ENCODE data around the gene PCSK6.
"Not testable (repeated sequence)": the region's sequence is repeated elsewhere in the genome, so short reads cannot be mapped to it uniquely, and the experiment has no call there.

PCSK6 gene

DNA sequence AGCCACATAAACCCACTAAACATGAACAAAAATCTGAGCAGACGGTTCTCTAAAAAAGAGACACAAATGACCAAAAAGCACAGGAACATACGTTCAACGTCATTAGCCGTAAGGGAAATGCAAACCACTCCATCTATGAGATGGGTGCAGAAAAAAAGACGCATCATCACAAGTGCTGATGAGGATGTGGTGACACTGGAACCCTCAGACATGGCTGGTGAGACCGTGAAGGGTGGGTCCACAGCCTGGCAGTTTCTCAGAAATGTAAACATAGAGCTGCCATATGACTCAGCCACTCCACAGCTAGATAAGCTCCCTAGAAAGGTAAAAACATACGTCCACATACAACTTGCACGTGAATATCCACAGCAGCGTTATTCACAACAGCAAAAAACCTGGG is 23.3 kb downstream of the PCSK6 start:
- no peak for DNase-seq (ENCODE audit: low spot score)
- TF ChIP-seq, protein P1, sequence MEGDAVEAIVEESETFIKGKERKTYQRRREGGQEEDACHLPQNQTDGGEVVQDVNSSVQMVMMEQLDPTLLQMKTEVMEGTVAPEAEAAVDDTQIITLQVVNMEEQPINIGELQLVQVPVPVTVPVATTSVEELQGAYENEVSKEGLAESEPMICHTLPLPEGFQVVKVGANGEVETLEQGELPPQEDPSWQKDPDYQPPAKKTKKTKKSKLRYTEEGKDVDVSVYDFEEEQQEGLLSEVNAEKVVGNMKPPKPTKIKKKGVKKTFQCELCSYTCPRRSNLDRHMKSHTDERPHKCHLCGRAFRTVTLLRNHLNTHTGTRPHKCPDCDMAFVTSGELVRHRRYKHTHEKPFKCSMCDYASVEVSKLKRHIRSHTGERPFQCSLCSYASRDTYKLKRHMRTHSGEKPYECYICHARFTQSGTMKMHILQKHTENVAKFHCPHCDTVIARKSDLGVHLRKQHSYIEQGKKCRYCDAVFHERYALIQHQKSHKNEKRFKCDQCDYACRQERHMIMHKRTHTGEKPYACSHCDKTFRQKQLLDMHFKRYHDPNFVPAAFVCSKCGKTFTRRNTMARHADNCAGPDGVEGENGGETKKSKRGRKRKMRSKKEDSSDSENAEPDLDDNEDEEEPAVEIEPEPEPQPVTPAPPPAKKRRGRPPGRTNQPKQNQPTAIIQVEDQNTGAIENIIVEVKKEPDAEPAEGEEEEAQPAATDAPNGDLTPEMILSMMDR (conservative IDR thresholded peaks at IDR 0.05; ENCODE audit: low read depth), result no peak
- ChIA-PET CTCF (no interaction called here), POLR2A (ENCODE audit: low non-redundant PET) (interaction anchor here (0.6 kb wide), 1 partner anchor 12 kb away, joined by 3 read pairs; no protein-coding TSS in a partner anchor)
- H3K27ac ChIP-seq, result no peak overlapping the region

DNA sequence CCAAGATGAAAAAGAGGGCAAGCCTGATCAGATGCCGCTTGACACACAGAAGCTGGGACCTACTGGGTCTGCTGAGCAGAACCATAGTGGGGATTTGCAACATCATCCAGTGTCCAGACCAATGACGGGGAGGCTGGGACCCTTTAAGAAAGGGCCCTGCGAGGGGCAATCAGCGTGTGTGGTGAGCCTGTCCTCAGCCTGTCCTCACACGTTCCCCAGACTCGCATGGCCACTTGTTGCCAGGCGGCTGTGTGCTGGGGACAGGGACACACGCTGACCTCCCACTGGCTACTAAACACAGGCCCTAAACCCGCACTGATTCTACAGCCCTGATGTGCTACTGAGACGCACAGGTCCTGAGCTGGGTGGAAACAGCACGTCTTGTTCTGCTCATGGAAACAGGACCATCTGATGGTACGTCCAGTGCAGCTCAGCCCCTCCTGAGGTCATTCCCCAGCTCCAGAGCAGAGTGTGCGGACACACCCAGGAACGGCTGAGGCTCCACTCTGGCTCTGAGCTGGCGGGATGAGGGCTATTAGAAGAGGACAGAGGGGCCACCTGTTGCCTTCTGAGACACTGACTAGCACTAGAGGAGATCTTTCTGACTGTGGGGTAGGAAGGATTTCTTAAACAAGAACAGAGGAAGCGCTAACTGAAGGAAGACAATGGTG is 24.4 kb downstream of the PCSK6 start:
- no peak for DNase-seq (ENCODE audit: low spot score)
- CTCF ChIA-PET, result interaction anchor here (0.7 kb wide), 1 partner anchor 96 kb away, joined by 4 read pairs; no protein-coding TSS in a partner anchor
- TF ChIP-seq, protein P1 (conservative IDR thresholded peaks at IDR 0.05; ENCODE audit: low read depth), result no peak
- POLR2A ChIA-PET (ENCODE audit: low non-redundant PET), result no interaction called here
- no peak overlapping the region for H3K27ac ChIP-seq

DNA sequence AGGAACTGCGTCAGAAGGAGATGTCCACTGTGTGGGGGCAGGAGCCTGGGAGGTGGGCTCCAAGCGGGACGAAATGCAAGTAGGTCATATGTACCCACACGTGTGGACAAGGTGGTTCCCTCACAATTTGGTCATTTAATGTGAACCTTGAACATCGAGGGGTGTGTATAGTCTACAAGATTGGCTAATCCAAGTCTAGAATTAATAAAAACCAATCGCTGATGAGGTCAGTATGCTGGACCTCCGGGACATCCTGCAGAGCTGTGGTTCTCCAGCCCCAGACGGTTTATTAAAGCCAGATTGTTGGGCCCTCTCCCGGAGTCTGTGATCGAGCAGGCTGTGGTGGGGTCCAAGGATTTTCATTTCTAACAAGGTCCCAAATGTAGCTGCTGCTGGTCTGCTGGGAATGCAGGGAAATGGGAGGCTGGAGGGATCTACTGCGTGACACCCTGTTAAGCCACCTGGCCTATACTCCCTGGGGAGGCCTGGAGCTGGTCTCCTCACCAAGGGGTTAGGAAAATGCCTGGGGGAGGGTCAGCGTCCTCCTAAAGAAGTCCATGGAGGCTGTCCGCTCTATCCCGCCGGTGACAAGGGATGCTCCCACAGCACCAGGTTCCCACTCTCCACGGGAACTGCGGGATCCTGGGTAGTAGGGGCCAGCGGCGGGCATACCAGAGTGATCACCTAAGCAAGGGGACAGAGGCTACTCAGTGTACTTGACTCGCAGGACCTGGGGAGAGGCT is 25.1 kb downstream of the PCSK6 start:
- TF ChIP-seq, protein P1 (conservative IDR thresholded peaks at IDR 0.05; ENCODE audit: low read depth), result no peak
- POLR2A ChIA-PET (ENCODE audit: low non-redundant PET), result no interaction called here
- no peak for DNase-seq (ENCODE audit: low spot score)
- CTCF ChIA-PET, result no interaction called here
- H3K27ac ChIP-seq, result no peak overlapping the region

DNA sequence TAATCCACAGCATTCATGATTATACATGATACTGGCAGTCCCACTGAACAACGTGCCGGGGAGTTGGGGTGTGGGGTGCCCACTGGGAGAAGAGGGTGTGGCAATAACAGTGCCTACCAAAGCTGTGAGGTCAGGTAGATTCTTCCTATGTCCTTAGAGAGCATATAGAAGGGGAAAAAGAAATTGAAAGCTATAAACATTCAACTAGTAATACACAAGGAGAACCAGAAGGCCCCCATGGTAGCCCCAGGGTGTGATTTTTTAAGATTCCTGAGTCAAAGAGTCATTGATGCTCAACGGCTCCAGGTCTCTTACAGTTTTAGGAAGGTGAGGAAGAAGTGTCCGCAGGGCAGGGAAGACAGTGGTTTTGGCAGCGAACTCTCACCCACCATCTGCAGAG is 25.8 kb downstream of the PCSK6 start:
- CTCF ChIA-PET; H3K27ac ChIP-seq; DNase-seq (ENCODE audit: low spot score); POLR2A ChIA-PET (ENCODE audit: low non-redundant PET): not testable (repeated sequence)

DNA sequence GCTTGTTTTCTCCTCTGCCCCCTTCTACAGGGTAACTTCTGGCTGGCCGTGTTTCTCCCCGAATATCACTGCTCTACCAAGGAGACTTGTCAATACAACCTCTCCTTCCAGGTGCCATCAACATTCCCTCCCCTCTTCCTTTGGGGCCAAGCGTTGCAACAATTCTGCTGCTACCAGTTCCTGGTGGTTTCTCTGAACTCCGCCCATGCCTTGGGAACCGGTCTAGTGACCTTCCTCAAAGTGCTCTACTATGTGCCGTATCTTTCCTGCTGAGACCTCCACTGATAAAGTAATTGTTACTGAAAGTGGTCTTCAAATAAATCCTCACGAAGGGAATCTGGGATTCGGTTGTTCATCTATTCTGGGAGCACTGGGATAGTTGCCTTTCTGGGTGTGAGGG is 26.2 kb downstream of the PCSK6 start:
- no peak overlapping the region for H3K27ac ChIP-seq
- POLR2A ChIA-PET (ENCODE audit: low non-redundant PET), result no interaction called here
- DNase-seq (ENCODE audit: low spot score), result no peak
- CTCF ChIA-PET, result no interaction called here
- TF ChIP-seq, protein P1 (conservative IDR thresholded peaks at IDR 0.05; ENCODE audit: low read depth), result no peak

DNA sequence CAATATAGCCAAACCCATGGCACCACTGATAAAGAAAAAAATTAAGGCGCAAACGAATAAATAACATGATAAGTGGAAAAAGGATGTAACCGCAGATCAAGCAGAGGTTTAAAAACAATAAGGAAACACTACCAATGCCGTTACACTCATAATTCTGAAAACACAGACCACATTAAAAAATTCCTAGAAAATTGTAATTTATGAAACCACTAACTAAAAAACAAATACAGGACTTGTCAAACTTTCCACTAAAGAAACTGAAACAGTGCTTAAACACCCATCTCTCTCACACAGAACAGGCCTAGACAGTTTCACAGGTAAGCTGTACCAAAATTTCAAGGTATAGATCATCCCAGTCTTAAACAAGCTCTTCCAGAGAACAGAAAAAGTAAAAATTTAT is 28.4 kb downstream of the PCSK6 start:
- no peak for DNase-seq (ENCODE audit: low spot score)
- ChIA-PET POLR2A (ENCODE audit: low non-redundant PET) (no interaction called here), CTCF (no interaction called here)
- TF ChIP-seq, protein P1 (conservative IDR thresholded peaks at IDR 0.05; ENCODE audit: low read depth), result no peak
- H3K27ac ChIP-seq, result no peak overlapping the region
